Stimulated activated naive B cell treated with anti-CD40 and anti-IgM and Interleukin-4, amounts not matched to agents 10 μg/mL and 1 μg/mL and 100 μg/mL, for 72 hours (primary cell): ENCODE measurements around the gene GPX4.
"Not testable (repeated sequence)": the region's sequence is repeated elsewhere in the genome, so short reads cannot be mapped to it uniquely, and the experiment has no call there.

Experiments
- ATAC-seq, 2 donors: fragments of 150-1000 bp; cut with Tn5 transposase; replicated peaks; 2 replicates each; pipeline ENCODE4 v1.10.0; 2021; ENCODE audit warnings: moderate library complexity in 1 of 2
- DNase-seq: peaks from one replicate; pipeline ENCODE4 v3.0.0; 2021
- H3K27ac Mint-ChIP-seq: one replicate; pipeline ENCODE4 v1.8.0; 2022; ENCODE audit warnings: mild to moderate bottlenecking, mixed read lengths
- H3K27me3 Mint-ChIP-seq, 2 donors: one replicate each; pipeline ENCODE4 v1.8.0; 2022; ENCODE audit warnings: mixed read lengths in 2 of 2
- H3K36me3 Mint-ChIP-seq, 2 donors: one replicate each; pipeline ENCODE4 v1.8.0; 2022; ENCODE audit warnings: mixed read lengths in 2 of 2, mild to moderate bottlenecking in 1 of 2
- H3K4me1 Mint-ChIP-seq, 2 donors: one replicate each; pipeline ENCODE4 v1.8.0; 2022; ENCODE audit warnings: mixed read lengths in 2 of 2, mild to moderate bottlenecking in 1 of 2
- H3K4me3 Mint-ChIP-seq, 2 donors: one replicate each; pipeline ENCODE4 v1.8.0; 2022; ENCODE audit warnings: mild to moderate bottlenecking in 2 of 2, mixed read lengths in 2 of 2, moderate library complexity in 1 of 2
- H3K9me3 Mint-ChIP-seq, 2 donors: one replicate each; pipeline ENCODE4 v1.8.0; 2022; ENCODE audit warnings: mixed read lengths in 2 of 2, mild to moderate bottlenecking in 1 of 2

GPX4 gene

GRCh38 chr19:1129084-1129483 lies 25.3 kb downstream of the GPX4 start:
- Mint-ChIP-seq H3K4me1 (peaks cover 19 to 44% of the 10 kb centered on the region in 2 donors), H3K36me3 (peaks cover 16 to 26% of the 10 kb centered on the region in 2 donors)
- H3K4me3 Mint-ChIP-seq, H3K27me3 Mint-ChIP-seq, H3K9me3 Mint-ChIP-seq, ATAC-seq, H3K27ac Mint-ChIP-seq, DNase-seq: not testable (repeated sequence)

GRCh38 chr19:1129535-1129934 lies 25.7 kb downstream of the GPX4 start:
- no peak for DNase-seq
- Mint-ChIP-seq H3K4me1 (peaks cover 19 to 44% of the 10 kb centered on the region in 2 donors), H3K4me3 (no peak overlapping the region), H3K9me3 (no peaks in the 10 kb centered on the region), H3K27ac (no peak overlapping the region), H3K36me3 (peaks cover 16 to 23% of the 10 kb centered on the region in 2 donors), H3K27me3 (no peaks in the 10 kb centered on the region)
- no peak for ATAC-seq

GRCh38 chr19:1130771-1131717 lies 27.2 kb downstream of the GPX4 start:
- Mint-ChIP-seq H3K4me3 (peak overlapping the region; percentile 87 to 90), H3K36me3 (peaks cover 16 to 24% of the 10 kb centered on the region in 2 donors), H3K27ac (peak overlapping the region; percentile 90), H3K9me3 (no peaks in the 10 kb centered on the region), H3K27me3 (no peaks in the 10 kb centered on the region), H3K4me1 (peaks cover 22 to 51% of the 10 kb centered on the region in 2 donors)
- peak; percentile 9 for ATAC-seq
- DNase-seq, result no peak

GRCh38 chr19:1131718-1132551 lies 28.1 kb downstream of the GPX4 start:
- ATAC-seq (peak; percentile 83 to 88), DNase-seq (peak; percentile 82)
- Mint-ChIP-seq H3K27me3 (no peaks in the 10 kb centered on the region), H3K4me3 (peak overlapping the region; percentile 87 to 90), H3K27ac (peak overlapping the region; percentile 90), H3K9me3 (no peaks in the 10 kb centered on the region), H3K4me1 (peaks cover 26 to 57% of the 10 kb centered on the region in 2 donors), H3K36me3 (peaks cover 18 to 21% of the 10 kb centered on the region in 2 donors)

DNA sequence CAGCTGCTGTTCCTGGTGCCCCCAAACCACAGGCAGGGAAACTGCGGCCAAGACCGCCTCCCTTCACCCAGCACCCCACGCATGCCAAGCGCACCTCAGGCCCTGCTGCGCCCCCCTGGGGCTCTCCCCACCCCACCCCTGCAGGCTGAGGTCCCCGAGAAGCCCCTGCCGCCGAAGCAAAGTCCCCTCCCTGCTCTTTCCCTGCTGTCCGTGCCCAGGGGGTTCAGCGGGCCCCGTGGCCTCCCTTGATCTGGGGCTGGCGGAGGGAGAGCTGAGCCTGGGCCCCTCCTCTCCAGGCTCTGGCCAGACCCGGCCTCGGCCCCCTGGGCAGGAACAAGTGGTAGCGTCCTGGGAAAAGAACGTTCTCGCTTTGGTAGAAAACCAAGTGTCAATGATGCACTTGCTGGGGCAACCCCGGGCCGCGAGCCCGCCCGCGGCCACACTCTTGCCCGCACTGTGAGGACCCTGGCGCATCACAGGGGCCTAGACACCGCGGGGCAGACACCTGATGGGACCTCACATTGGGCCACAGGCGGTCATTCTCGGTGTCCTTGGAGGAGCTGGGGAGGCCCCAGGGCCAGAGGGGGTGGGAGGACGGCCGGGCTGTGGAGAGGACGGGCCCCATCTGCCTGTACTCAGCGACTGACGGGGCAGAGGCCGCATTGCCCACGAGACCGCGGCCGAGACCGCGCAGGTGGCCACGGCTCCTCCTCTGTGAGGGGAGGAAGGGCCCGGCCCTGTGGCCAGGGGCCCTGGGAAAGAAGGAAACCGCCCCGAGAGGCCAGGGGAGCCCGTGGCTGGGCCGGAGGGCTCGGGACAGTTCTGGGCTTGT lies 29.0 kb downstream of the GPX4 start:
- DNase-seq (peak; percentile 24), ATAC-seq (peak in 1 of 2 donors; percentile 22)
- H3K4me1 Mint-ChIP-seq, result peaks cover 24 to 53% of the 10 kb centered on the region in 2 donors
- peak overlapping the region; percentile 87 to 90 for H3K4me3 Mint-ChIP-seq
- peak overlapping the region; percentile 90 for H3K27ac Mint-ChIP-seq
- no peaks in the 10 kb centered on the region for H3K9me3 Mint-ChIP-seq
- H3K27me3 Mint-ChIP-seq, result no peaks in the 10 kb centered on the region
- peaks cover 13 to 15% of the 10 kb centered on the region in 2 donors for H3K36me3 Mint-ChIP-seq

DNA sequence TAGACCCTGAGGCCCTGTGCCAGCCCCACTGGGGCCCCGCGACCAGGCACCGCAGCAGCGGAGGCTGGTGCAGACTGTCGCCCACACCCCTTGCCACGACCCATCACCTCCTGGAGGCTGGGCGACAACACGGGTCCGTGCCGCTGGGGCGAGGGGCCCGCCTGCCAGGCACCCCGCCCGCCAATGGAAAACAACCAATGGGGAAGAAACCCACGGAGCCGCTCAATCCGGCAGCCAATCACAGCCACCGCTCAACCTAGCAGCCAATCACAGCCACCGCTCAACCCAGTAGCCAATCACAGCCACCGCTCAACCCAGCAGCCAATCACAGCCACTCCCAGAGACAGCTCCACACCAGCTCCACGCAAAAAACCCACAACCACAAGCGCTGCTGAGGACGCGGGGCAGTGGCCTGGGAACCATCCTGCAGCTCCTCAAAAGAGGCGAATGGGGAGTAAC lies 29.7 kb downstream of the GPX4 start:
- H3K27ac Mint-ChIP-seq, result peak overlapping the region; percentile 81
- H3K4me1 Mint-ChIP-seq, result peaks cover 24 to 53% of the 10 kb centered on the region in 2 donors
- peaks cover 12 to 15% of the 10 kb centered on the region in 2 donors for H3K36me3 Mint-ChIP-seq
- no peaks in the 10 kb centered on the region for H3K27me3 Mint-ChIP-seq
- no peaks in the 10 kb centered on the region for H3K9me3 Mint-ChIP-seq
- ATAC-seq, result peak in 1 of 2 donors; percentile 28
- peak overlapping the region; percentile 71 to 72 for H3K4me3 Mint-ChIP-seq
- peak; percentile 46 for DNase-seq

DNA sequence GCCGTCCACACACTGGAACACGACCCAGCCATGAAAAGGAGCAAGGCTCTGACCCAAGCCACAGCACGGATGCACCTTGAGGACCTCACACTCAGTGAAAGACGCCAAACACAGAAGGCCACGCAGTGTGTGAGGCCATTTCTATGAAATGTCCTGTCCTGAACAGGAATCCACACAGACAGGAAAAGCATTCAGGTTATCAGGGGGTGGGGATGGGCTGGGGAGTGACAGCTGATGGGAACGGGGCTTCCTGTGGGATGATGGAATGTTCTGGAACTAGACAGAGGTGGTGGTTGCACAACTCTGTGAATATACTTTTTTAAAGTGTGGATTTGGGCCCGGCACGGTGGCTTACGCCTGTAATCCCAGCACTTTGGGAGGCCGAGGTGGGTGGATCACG lies 30.6 kb downstream of the GPX4 start:
- H3K9me3 Mint-ChIP-seq, result no peaks in the 10 kb centered on the region
- no peak for ATAC-seq

GRCh38 chr19:1135454-1135853 lies 31.7 kb downstream of the GPX4 start:
- peaks cover 1 to 4% of the 10 kb centered on the region in 2 donors for H3K9me3 Mint-ChIP-seq
- DNase-seq (no peak), ATAC-seq (no peak)
- H3K27me3 Mint-ChIP-seq, result no peaks in the 10 kb centered on the region
- H3K36me3 Mint-ChIP-seq, result peaks cover 27 to 30% of the 10 kb centered on the region in 2 donors
- H3K27ac Mint-ChIP-seq, result peak overlapping the region; percentile 62
- H3K4me3 Mint-ChIP-seq, result no peak overlapping the region
- H3K4me1 Mint-ChIP-seq, result peaks cover 23 to 42% of the 10 kb centered on the region in 2 donors

More for the DNA sequence above, 30.6 kb downstream of the GPX4 start:
- DNase-seq, result no peak
- Mint-ChIP-seq H3K4me1 (peaks cover 24 to 52% of the 10 kb centered on the region in 2 donors), H3K4me3 (no peak overlapping the region), H3K27ac (no peak overlapping the region), H3K36me3 (peaks cover 21% of the 10 kb centered on the region in 2 donors), H3K27me3 (no peaks in the 10 kb centered on the region)

GRCh38 chr19:1136201-1136600 lies 32.4 kb downstream of the GPX4 start:
- no peak for ATAC-seq
- Mint-ChIP-seq H3K9me3 (peaks cover 1 to 4% of the 10 kb centered on the region in 2 donors), H3K4me3 (no peak overlapping the region), H3K27ac (no peak overlapping the region), H3K27me3 (no peaks in the 10 kb centered on the region), H3K4me1 (peaks cover 17 to 34% of the 10 kb centered on the region in 2 donors), H3K36me3 (peaks cover 30 to 34% of the 10 kb centered on the region in 2 donors)
- no peak for DNase-seq

GRCh38 chr19:1136621-1137317 lies 33.0 kb downstream of the GPX4 start:
- H3K4me1 Mint-ChIP-seq, result peaks cover 13 to 31% of the 10 kb centered on the region in 2 donors
- H3K36me3 Mint-ChIP-seq, result peaks cover 34 to 39% of the 10 kb centered on the region in 2 donors
- H3K27me3 Mint-ChIP-seq, result no peaks in the 10 kb centered on the region
- H3K4me3 Mint-ChIP-seq, result no peak overlapping the region
- peaks cover 1 to 5% of the 10 kb centered on the region in 2 donors for H3K9me3 Mint-ChIP-seq
- ATAC-seq (no peak), DNase-seq (no peak)
- no peak overlapping the region for H3K27ac Mint-ChIP-seq

DNA sequence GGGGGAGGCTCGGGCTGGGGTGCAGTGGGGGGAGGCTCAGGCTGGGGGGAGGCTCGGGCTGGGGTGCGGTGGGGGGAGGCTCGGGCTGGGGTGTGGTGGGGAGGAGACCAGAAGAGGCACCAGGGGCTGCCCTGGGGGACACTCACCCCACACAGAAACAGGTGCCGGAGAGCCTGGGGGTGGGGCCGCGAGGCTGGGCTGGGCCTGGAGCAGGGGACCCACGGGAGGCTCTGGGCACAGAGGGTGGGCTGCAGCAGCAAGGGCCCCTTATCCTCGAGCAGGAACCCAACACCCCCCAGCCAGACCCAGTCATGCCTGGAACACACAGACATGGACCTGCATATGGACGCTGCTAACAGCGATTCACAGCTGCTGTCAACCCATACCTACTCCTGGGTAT lies 34.3 kb downstream of the GPX4 start:
- Mint-ChIP-seq H3K4me1 (peaks cover 17 to 30% of the 10 kb centered on the region in 2 donors), H3K27me3 (no peaks in the 10 kb centered on the region), H3K27ac (no peak overlapping the region), H3K4me3 (no peak overlapping the region), H3K36me3 (peaks cover 41 to 49% of the 10 kb centered on the region in 2 donors), H3K9me3 (peaks cover 6 to 10% of the 10 kb centered on the region in 2 donors)
- ATAC-seq, result no peak
- no peak for DNase-seq

DNA sequence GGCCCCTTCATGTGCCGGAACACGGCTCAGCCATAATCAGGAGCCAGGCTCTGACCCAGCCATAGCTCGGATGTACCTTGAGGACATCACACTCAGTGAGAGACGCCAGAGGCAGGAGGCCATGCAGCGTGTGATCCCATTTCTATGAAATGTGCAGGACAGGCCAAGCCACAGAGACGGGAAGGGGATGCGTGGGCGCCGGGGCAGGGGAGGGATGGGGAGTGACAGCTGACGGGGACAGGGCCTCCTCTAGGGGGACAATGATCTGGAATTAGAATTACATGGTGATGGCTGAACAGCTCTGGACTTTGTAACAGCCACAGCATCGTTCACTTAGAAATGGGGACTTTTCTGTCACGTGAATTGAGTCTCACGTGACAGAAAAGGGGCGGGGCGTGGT lies 35.3 kb downstream of the GPX4 start:
- H3K4me3 Mint-ChIP-seq, result no peak overlapping the region
- no peak overlapping the region for H3K27ac Mint-ChIP-seq
- H3K4me1 Mint-ChIP-seq, result peaks cover 13 to 22% of the 10 kb centered on the region in 2 donors
- ATAC-seq (no peak), DNase-seq (no peak)
- peaks cover 43 to 54% of the 10 kb centered on the region in 2 donors for H3K36me3 Mint-ChIP-seq
- H3K27me3 Mint-ChIP-seq, result no peaks in the 10 kb centered on the region
- peaks cover 6 to 10% of the 10 kb centered on the region in 2 donors for H3K9me3 Mint-ChIP-seq
